ENCODE results near the gene BRPF3.

The BRPF3 gene

GRCh38 chr6:36196113-36196879, at the start of gene BRPF3:
BRPF3 (plus strand) TSS chr6:36196744; CDS start chr6:36200323, 3,579 bp downstream.
- Histone ChIP-seq H3F3A (ENCODE audit: insufficient read depth, low read length) (no peaks in the 10 kb centered on the region), H4K20me1 (ENCODE audit: insufficient read depth, low read length) (no peaks in the 10 kb centered on the region), H3K4me2 (ENCODE audit: low read length) (peak within 1 kb of the TSS; percentile 93), H3K4me1 (ENCODE audit: insufficient read depth, low read length, severe bottlenecking) (peaks cover 17% of the 10 kb centered on the region), H2AFZ (ENCODE audit: low read length) (0 out of 2 replicates have a peak within 1 kb of the TSS, but pooled peaks have one; percentile 65), H3K9me3 (ENCODE audit: low read length) (no peaks in the 10 kb centered on the region), H3K4me3 (ENCODE audit: low read depth, low read length, poor library complexity, severe bottlenecking) (peak within 1 kb of the TSS; percentile 77), H3K79me2 (ENCODE audit: insufficient read depth, low read length) (no peaks in the 10 kb centered on the region), H3K27me3 (ENCODE audit: insufficient read depth, low read length) (no peaks in the 10 kb centered on the region), H3K27ac (ENCODE audit: low read depth, low read length, poor library complexity, severe bottlenecking) (no peak within 1 kb of the TSS), H3K9ac (ENCODE audit: low read length) (peak within 1 kb of the TSS; percentile 69), H3K36me3 (ENCODE audit: insufficient read depth, low read length) (peaks cover 18% of the 10 kb centered on the region), H3K9me2 (ENCODE audit: low read depth, low read length) (no peaks in the 10 kb centered on the region)
- TF ChIP-seq, protein P1, sequence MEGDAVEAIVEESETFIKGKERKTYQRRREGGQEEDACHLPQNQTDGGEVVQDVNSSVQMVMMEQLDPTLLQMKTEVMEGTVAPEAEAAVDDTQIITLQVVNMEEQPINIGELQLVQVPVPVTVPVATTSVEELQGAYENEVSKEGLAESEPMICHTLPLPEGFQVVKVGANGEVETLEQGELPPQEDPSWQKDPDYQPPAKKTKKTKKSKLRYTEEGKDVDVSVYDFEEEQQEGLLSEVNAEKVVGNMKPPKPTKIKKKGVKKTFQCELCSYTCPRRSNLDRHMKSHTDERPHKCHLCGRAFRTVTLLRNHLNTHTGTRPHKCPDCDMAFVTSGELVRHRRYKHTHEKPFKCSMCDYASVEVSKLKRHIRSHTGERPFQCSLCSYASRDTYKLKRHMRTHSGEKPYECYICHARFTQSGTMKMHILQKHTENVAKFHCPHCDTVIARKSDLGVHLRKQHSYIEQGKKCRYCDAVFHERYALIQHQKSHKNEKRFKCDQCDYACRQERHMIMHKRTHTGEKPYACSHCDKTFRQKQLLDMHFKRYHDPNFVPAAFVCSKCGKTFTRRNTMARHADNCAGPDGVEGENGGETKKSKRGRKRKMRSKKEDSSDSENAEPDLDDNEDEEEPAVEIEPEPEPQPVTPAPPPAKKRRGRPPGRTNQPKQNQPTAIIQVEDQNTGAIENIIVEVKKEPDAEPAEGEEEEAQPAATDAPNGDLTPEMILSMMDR (IDR thresholded peaks at IDR 0.05; ENCODE audit: low read length) = peak; percentile 36
- no peak for TF ChIP-seq EZH2 (IDR thresholded peaks at IDR 0.05; ENCODE audit: borderline replicate concordance, low read length)

DNA sequence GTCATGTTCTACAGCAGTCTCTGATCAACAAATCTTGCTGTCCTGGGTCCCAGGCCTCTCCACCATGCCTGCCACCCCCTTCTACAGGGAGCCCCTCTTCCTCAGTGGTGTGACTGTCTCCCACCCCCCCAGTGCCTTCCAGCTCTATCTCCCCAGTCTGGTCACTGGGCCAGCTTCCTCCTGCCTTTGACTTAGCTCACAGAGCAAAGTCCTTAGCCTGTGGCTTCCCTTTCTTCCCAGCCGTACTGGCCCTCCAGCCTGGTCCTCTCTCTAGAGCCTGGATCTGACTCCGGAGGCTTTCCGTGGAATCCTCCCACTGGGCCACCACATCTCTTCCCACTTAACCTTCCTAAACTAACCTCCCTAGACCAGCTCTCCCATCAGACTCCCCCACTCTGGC, 49.2 kb upstream of the BRPF3 start:
- Histone ChIP-seq H3K9ac (ENCODE audit: low read length) (no peak overlapping the region), H4K20me1 (ENCODE audit: insufficient read depth, low read length) (no peaks in the 10 kb centered on the region), H3F3A (ENCODE audit: insufficient read depth, low read length) (no peaks in the 10 kb centered on the region), H3K27me3 (ENCODE audit: insufficient read depth, low read length) (no peaks in the 10 kb centered on the region), H3K27ac (ENCODE audit: low read depth, low read length, poor library complexity, severe bottlenecking) (no peak overlapping the region), H3K4me3 (ENCODE audit: low read depth, low read length, poor library complexity, severe bottlenecking) (no peak overlapping the region), H2AFZ (ENCODE audit: low read length) (no peak overlapping the region), H3K4me2 (ENCODE audit: low read length) (no peak overlapping the region), H3K9me2 (ENCODE audit: low read depth, low read length) (no peaks in the 10 kb centered on the region), H3K4me1 (ENCODE audit: insufficient read depth, low read length, severe bottlenecking) (no peaks in the 10 kb centered on the region), H3K36me3 (ENCODE audit: insufficient read depth, low read length) (no peaks in the 10 kb centered on the region; the same call in 1 of the 2 replicates), H3K9me3 (ENCODE audit: low read length) (0 out of 2 replicates have a peak, but pooled peaks cover 4% of the 10 kb centered on the region), H3K79me2 (ENCODE audit: insufficient read depth, low read length) (no peaks in the 10 kb centered on the region)
- TF ChIP-seq, protein P1 (IDR thresholded peaks at IDR 0.05; ENCODE audit: low read length) = no peak
- no peak for TF ChIP-seq EZH2 (IDR thresholded peaks at IDR 0.05; ENCODE audit: borderline replicate concordance, low read length)

DNA sequence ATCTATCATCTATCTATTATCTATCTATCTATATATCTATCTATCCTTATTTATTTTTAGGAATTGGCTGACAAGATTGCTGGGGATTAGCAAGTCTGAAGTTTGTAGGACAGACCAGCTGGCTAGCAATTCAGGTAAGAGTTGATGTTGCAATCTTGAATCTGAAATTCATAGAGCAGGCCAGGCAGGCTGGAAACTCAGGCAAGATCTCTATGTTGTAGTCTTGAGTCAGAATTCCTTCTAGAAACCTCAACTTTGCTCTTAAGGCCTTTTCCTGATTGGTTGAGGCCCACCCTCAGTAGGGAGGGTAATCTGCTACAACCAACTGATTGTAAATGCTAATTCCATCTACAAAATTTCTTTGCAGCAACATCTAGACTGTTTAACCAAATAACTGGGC, 47.1 kb upstream of the BRPF3 start:
- Histone ChIP-seq H3K4me1 (ENCODE audit: insufficient read depth, low read length, severe bottlenecking) (no peaks in the 10 kb centered on the region), H3K27me3 (ENCODE audit: insufficient read depth, low read length) (0 out of 2 replicates have a peak, but pooled peaks cover 3% of the 10 kb centered on the region), H3K9me3 (ENCODE audit: low read length) (0 out of 2 replicates have a peak, but pooled peaks cover 4% of the 10 kb centered on the region), H3K4me2 (ENCODE audit: low read length) (no peak overlapping the region), H3K4me3 (ENCODE audit: low read depth, low read length, poor library complexity, severe bottlenecking) (no peak overlapping the region), H3K9me2 (ENCODE audit: low read depth, low read length) (no peaks in the 10 kb centered on the region), H3K79me2 (ENCODE audit: insufficient read depth, low read length) (no peaks in the 10 kb centered on the region), H3K27ac (ENCODE audit: low read depth, low read length, poor library complexity, severe bottlenecking) (no peak overlapping the region), H3K9ac (ENCODE audit: low read length) (no peak overlapping the region), H3K36me3 (ENCODE audit: insufficient read depth, low read length) (no peaks in the 10 kb centered on the region; the same call in 1 of the 2 replicates), H2AFZ (ENCODE audit: low read length) (no peak overlapping the region), H4K20me1 (ENCODE audit: insufficient read depth, low read length) (no peaks in the 10 kb centered on the region), H3F3A (ENCODE audit: insufficient read depth, low read length) (no peaks in the 10 kb centered on the region)
- TF ChIP-seq, protein P1 (IDR thresholded peaks at IDR 0.05; ENCODE audit: low read length) = no peak
- no peak for TF ChIP-seq EZH2 (IDR thresholded peaks at IDR 0.05; ENCODE audit: borderline replicate concordance, low read length)
